Brain pericyte (primary cell): ENCODE measurements around the gene ZFP2.
A peak's percentile ranks its signal among the peaks of the same experiment; 100 is the strongest.
"Not testable (repeated sequence)": the region's sequence is repeated elsewhere in the genome, so short reads cannot be mapped to it uniquely, and the experiment has no call there.

Source experiments
- DNase-seq: peaks from one replicate; pipeline ENCODE4 v3.0.0-alpha.2; 2012; ENCODE audit warnings: low read depth, low spot score

The ZFP2 gene

DNA sequence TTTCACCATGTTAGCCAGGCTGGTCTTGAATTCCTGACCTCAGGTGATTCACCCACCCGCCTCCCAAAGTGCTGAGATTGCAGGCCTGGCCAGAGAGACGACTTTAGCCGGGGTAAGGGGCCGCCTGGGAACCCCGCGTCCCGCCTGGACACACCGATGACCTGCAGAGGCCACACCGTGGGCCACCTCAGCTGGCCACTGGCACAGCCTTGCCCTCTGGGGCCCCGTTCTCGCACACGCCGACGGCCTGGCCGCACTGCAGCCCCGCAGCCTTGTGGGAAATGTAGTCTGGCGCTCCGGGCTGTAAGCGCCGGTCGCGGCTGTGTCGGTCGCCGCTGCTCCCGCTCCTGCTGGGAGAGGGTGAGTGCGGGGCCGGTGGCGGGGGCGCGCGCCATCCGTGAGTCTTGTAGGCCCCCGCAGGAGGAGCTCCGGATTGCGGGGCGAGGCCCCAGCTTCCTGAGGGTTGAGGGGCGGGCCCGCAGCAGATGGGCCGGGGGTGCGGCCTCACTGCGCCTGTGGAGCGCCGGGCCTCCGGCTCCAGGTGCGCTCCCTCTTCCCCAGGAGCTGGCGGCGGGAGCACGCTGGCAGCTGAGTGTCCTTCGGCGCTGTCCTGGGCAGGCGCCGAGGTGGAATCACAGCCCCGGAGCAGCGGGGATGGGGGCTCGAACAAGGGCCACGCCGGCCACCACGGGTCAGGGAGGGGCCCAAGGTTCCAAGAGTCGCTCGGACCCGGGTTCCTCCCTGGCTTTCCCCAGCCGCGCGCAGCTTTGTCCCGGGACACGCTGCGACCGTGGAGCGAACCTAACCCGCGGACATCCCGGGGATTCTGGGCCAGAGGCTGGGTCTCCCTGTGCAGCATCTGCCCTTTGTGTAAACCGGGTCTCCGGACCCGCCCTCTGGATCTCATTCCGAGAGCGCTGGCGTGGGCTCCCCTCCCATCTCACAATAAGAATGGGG is at the start of gene ZFP2:
Gene ZFP2, plus strand, starts transcription at position 299 of the 957 bp plus-strand sequence. CDS start 35,401 bp downstream, outside the sequence.
- DNase-seq, result no peak

DNA sequence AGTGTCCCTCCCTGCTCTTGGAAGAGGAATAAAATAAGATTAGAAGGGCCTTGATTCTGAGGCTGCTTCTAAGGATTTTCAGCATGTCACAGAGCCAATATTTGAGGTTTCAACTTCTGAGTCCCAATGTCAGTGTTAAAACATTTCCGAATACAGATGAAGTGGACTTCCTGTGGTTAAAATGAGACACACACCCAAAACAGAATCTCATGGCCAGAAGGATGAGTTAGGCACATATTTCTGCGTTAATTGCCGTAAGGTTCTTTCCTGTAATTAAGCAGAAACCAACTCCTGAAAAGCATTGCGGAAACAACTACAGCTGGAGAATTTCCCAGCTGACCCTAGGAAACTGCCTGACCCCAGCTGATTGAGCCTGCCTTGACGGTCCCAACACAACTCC is 46.4 kb upstream of the ZFP2 start:
- no peak for DNase-seq

DNA sequence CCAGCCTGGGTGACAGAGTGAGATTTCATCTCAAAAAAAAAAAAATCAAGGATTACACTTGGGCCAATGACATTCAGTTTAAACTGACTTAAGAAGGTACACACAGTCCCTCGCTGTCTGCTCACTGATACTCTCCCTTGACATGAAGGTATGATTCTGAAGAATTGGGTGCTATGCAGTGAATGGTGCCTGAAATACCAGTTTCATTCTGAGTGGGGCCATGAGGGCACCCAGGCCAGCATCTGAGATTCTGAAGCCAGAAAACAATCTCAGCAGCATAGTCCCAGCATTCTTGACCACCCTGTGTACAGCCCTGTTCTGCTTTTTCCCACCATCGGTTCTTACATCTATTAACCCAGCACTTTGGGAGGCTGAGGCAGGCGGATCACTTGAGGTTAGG is 43.8 kb upstream of the ZFP2 start:
- no peak for DNase-seq

DNA sequence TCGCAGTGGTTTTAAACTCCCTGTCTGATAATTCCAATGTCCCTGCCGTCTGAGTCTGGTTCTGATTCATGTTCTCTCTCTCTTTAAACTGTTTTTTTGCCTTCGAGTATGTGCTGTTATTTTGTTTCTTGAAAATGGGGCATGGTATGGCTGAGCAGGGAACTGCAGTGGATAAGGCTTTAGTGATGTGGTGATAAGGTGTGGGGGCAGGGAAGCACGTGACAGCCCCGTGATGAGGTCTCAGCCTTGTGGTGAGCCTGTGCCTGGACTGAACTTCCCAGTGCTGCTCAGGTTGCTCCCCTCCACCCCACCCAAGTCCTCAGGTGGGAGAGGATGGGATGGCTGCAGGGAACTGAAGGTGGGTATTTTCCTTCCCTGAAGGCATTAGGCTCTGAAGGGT is 41.4 kb upstream of the ZFP2 start:
- DNase-seq, result no peak

DNA sequence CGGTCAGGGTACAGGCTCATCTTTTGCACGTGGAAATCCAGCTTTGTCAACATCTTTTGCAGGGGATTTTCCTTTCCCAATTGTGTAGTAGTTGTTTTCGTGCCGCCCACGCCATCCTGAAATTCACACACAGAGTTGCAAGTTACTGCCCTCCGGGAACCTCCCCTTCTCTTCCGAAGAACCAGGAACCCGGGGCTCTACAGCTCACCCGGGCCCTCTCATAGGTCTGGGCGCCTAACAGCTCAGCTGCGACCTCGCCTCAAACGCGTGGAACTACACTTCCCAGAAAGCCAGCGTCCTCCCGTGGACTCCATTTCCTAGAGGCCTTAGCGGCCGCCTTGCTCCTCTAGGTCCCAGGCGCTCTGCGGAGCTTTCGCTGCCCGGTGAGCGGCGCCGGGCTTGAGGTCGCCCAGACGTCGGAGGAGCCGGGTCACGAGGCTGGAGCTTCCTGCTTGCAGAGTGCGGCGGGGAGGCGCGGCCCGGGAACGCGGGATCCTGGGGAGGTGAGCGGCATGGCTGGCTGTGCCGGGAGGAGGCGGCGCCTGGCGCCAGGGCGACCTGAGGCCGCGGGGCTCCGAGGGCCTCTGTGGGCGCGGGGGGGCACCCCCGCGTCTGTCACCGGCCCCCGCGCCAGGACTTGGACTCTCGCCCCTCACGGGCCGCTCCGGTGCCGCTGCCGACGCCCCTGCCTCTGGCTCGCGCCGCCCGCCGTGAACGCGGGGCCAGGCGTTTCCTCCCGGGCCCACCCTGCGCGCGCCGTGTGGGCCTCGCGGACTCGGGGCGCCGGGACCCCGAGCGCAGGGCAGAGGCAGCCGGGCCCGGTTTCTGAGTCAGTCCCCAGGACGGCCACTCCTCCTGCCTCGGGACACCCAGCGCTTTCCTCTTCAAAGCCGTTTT is 35.8 kb upstream of the ZFP2 start, which contains the start of gene ZNF354B:
Gene ZNF354B, plus strand, starts transcription at position 329 of the 897 bp plus-strand sequence. CDS start 1,095 bp downstream, outside the sequence.
- DNase-seq, result peak; percentile 78

DNA sequence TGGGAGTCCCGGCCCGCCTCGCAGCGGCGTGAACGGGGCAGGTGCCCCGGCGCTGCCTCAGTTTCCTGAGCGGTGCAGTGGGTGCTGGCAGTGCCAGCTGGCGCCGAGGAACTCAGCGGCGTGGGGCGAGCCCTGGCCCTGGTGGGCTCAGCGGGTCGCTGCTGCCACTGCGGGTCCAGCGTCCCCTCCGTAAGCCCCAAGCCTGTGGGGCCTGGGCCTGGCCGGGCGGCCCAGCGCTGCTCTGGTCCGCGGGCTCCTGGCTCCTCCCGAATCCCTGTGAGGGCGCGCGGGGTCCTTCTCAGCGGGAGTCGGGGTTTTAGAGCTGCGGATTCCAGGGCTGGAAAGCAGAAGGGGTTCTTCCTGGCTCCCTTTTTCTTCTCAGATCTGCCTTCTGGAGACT is 35.1 kb upstream of the ZFP2 start:
- DNase-seq, result not testable (repeated sequence)

DNA sequence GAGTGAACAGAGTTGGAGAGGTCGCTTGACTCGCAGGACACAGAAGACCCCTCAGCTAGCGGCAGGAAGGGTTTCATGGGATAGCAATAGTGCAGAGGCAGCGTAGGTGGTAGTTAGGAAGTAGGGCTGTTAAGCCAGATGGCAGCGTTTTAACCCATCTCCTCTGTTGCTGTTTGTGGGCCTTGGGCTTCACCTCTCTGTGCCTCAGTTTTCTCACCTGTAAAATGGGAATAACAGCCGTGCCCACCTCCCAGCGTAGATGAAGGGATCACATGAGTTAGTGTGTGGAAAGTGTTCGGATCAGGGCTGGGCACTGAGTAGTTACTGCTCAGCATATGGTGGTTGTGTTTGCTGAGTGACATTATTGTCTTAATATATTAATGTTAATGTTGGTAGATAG is 34.1 kb upstream of the ZFP2 start:
- no peak for DNase-seq

DNA sequence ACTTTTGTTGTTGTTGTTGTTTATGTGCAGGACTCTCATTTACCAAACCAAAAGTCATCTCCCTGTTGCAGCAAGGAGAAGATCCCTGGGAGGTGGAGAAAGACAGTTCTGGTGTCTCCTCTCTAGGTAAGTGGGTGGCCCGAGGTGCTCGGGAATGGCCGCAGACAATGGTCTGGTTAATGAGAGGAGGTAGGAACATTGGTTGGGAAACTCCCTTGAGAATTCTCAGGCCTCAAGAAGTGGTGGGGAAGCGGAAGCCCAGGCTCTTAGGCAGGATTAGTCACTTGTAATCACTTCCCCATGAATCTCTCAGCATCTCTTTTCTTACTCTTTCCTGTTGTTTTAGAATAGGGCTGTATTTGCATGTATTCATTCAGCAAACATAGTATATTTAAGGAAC is 28.8 kb upstream of the ZFP2 start:
- DNase-seq, result no peak

DNA sequence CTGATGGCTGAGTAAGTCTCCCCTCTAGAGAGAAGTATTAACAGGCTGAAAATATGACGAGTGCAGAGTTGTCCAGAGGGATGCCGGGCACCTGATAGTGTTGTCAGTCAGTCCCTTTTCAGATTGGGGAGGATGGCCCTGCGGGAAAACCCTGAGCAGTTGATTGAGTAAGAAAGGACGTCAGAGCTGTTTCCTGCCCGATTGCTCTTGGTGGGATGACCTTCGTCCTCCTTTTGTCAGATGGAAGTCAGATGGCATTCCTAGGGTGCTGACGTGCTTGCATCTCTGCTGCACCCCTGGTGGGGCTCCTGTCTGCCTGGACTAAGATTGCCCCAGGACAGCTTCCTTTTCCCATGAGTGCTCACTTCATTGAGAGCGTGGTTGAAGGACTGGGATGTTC is 26.1 kb upstream of the ZFP2 start:
- no peak for DNase-seq

DNA sequence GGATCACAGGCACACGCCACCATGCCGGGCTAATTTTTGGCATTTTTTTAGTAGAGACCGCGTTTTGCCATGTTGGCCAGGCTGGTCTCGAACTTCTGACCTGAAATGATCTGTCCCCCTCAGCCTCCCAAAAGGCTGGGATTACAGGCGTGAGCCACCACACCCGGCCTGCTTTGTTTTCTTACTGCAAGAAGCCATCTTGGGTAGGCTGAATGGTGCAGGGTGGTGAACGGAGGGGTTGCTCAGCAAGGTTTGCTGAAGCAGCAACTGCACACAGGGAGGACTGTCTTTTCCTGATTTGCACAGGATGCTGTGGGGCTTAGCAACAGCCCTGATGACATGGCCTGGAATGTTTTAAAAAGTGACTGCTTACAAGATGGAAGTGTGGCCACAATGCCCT is 25.3 kb upstream of the ZFP2 start:
- DNase-seq, result no peak

DNA sequence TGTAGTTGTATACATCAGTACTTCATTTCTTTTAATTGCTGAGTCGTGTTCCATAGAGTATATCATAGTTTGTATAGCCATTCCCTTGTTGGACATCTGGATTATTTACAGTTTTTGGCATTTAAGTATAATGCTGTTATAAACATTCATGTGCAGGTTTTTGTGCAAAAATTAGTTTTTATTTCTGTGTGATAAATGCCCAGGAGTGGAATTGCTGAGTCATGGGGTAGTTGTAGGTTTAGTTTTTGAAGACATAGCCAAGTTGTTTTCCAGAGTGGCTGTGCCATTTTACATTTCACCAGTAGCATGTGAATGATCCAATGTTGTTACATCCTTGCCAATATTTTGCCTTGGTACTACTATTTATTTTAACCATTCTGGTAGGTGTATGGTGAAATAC is 23.4 kb upstream of the ZFP2 start:
- no peak for DNase-seq

DNA sequence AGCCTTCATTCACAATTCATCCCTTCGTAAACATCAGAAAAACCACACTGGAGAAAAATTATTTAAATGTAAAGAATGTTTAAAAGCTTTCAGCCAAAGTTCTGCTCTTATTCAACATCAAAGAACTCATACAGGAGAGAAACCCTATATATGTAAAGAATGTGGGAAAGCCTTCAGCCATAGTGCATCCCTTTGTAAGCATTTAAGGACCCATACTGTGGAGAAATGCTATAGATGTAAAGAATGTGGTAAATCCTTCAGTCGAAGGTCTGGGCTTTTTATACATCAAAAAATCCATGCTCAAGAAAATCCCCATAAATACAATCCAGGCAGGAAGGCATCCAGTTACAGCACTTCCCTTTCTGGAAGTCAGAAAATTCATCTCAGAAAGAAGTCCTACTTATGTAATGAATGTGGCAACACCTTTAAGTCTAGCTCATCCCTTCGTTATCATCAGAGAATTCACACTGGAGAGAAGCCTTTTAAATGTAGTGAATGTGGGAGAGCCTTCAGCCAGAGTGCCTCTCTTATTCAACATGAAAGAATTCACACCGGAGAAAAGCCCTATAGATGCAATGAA is 12.5 kb upstream of the ZFP2 start:
- DNase-seq, result not testable (repeated sequence)

DNA sequence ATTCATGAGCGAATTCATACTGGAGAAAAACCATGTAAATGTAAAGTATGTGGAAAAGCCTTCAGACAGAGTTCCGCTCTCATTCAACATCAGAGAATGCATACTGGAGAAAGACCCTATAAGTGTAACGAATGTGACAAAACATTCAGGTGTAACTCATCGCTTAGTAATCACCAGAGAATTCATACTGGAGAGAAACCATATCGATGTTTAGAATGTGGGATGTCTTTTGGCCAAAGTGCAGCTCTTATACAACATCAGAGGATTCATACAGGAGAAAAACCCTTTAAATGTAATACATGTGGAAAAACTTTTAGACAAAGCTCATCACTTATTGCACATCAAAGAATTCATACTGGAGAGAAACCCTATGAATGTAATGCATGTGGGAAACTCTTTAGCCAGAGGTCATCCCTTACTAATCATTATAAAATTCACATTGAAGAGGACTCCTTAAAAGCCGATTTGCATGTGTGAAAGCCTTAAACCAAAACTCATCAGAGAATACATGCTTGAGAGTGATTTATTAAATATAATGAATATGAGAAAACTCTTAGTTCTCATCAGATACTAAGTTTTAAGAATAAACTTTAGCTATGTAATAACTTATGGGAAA is 11.8 kb upstream of the ZFP2 start:
- no peak for DNase-seq

DNA sequence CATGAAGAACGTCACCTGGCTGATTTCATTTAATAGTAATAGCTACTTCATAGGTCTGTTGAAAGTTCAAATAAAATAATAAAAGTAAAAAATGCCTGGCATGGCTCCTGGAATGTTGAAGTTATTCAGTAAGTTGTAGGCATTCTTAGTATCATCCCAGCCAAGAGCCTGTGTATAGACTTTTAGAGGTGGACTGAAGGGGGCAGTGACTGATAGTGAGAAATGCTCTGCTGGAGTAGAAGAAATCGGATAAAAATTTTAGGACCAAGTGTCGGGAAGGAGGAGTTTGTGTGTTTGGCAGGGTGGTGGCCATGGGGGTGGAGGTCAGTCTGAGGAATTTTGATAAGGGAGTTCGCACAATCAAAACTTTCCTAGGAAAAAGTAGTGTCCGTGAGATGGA is 3.6 kb downstream of the ZFP2 start:
- no peak for DNase-seq

DNA sequence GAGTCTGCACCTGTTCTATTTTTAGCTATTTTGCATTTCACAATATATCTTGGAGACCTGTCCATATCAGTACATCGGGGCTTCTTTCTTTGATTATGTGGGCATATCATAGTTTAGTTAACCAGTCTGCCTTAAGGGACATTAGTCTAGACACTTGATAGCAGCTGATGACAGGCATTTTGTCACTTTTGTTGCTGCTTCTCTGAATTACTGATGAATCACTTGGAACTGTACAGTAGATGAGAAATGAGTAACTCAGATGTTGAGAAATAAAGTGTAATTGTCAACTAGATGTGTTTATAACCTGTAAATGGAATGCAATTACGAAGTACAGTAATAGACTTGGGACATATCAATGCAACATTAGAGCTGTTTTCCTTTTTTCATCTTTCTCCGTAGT is 7.1 kb downstream of the ZFP2 start:
- no peak for DNase-seq

DNA sequence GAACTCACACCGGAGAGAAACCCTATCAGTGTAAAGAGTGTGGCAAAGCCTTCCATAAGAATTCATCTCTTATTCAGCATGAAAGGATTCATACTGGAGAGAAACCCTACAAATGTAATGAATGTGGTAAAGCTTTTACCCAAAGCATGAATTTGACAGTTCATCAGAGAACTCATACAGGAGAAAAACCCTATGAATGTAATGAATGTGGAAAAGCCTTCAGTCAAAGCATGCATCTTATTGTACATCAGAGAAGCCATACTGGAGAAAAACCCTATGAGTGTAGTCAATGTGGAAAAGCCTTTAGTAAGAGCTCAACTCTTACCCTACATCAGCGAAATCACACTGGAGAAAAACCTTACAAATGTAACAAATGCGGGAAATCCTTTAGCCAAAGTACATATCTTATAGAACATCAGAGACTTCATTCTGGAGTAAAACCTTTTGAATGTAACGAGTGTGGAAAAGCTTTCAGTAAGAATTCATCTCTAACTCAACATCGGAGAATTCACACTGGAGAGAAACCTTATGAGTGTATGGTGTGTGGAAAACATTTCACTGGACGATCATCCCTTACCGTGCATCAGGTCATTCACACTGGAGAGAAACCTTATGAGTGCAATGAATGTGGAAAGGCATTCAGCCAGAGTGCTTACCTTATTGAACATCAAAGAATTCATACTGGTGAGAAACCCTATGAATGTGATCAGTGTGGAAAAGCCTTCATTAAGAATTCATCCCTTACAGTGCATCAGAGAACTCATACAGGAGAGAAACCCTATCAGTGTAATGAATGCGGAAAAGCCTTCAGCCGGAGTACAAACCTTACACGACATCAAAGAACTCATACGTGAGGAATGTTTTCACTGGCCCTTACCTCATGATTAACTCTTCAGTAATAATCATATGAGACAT is 36.4 kb downstream of the ZFP2 start:
- no peak for DNase-seq

DNA sequence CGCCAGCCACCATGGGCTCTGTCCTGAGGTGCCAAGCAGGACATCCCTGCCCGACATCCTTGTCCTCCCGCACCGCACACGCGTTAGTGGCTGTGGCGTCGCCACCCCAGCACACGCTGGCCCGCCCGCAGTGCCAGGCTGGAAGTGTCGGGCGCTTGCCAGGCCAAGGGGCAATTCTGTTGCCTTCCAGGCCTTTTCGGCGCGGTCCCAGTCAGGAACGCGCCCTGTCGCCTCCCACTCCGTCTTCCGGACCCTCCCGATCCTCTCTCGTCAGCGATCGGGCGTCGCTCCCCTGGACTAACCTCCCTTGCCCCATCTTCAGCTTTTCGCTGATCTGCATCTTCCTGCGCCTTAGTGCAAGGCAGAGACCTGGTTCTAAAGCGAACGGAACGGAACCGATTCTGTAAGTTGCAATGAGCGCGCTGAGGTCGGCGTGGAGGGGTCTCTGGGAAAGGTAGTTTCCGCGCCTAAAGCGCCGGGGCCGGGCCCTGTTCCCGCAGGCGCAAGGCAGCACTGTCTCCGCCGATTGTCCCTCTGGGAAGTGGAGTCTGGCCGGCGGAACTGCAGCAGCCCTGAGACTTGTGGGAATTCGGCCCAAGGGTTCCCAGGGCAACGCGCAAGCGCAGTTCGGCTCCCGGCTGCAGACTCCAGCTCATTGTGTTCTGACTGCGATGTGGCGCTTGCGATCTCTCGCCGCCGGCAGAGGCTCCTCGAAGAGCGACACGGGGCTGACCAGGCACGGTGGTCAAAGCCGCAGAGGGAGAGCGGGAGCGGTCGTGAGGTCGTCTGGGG is 45.1 kb downstream of the ZFP2 start, which contains the start of gene ZNF454:
Gene ZNF454, plus strand, starts transcription at position 630 of the 792 bp plus-strand sequence. CDS start 1,594 bp downstream, outside the sequence.
- DNase-seq, result peak; percentile 79

DNA sequence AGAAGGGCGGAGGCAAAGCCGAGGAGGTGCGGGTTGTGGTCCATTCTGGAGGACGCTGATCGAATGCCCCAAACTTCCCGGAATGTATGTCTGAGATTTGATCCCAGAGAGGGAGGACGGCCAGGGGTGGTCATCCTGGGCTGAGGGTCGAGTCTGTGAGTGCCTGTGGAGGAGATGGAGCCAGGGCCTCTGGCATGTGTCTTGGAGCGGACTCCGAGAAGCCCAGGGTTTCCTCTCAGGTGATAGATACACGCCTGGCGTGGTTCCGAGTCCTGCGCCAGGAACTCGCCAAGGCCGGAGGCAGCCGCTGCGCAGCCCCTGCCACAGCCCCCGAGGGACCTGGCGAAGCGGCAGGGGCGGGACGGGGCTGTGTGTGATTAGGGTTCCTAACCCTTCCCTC is 45.6 kb downstream of the ZFP2 start:
- no peak for DNase-seq

DNA sequence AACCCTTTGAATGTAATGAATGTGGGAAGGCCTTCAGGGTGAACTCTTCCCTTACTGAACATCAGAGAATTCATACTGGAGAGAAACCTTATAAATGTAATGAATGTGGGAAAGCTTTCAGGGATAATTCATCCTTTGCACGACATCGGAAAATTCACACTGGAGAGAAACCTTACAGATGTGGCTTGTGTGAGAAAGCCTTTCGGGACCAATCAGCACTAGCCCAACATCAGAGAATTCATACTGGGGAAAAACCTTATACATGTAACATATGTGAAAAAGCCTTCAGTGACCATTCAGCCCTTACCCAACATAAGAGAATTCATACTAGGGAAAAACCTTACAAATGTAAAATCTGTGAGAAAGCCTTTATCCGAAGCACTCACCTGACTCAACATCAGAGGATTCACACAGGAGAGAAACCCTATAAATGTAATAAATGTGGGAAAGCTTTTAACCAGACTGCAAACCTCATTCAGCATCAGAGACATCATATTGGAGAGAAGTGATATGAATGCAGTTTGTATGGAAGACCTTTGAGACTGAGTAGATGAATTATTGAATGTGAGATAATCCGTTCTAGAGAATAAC is 69.8 kb downstream of the ZFP2 start:
- DNase-seq, result no peak
